Stimulated activated CD8-positive, alpha-beta memory T cell treated with anti-CD3 and anti-CD28 coated beads, Interleukin-2, amount 100 ng/mL, for 48 hours (primary cell): Measurements from ENCODE around the gene SRGAP2C.
"Not testable (repeated sequence)": the region's sequence is repeated elsewhere in the genome, so short reads cannot be mapped to it uniquely, and the experiment has no call there.

Source experiments
- DNase-seq, 2 donors: peaks; one replicate each; pipeline ENCODE4 v3.0.0-alpha.2; 2020; ENCODE audit warnings: low read depth in 2 of 2

Gene SRGAP2C

GRCh38 chr1:121184290-121185127, at the start of gene SRGAP2C, which contains the start of gene FAM72B:
SRGAP2C (plus strand) TSS chr1:121184975; CDS start chr1:121187447, 2,472 bp downstream.
FAM72B (minus strand) TSS chr1:121184340; CDS start chr1:121183489, 851 bp downstream.
- peak; percentile 67 to 76 for DNase-seq

- DNase-seq = not testable (repeated sequence)
Observed at GRCh38 chr1:121140393-121140792, 44.4 kb upstream of the SRGAP2C start.

DNA sequence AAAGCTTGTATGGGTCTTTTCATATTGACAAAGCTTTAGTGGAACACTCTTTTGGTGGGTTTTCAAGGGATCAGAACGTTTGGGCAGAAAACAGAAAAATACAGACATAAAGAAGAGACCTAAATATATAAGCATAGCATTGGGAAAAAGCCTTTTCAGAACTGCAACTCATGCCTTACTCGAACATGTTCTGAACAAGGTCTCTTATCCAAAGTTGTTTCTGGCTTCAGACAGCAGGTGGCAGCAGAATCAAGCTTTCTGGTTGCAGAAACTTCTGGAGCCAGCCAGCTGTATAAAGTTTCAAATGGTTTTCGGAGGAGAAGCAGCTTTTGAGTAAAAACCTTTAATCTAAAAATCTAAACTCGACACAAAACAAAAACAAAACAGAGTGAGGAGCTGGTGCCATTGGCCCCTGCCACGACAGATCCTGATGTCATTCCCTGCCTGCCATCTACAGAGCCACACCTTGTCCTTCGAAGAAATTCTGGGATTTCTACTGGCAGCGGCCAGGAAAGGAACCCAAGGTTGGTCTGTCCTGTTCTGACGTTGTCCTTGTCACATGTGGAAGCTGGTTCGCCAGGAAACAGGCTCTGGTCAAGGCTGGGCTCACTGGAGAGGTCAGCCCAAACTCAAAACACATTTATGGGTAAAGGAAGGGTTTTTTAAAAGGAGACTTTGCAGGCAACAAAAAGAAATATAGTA, 36.1 kb upstream of the SRGAP2C start:
- not testable (repeated sequence) for DNase-seq

- not testable (repeated sequence) for DNase-seq
Observed at GRCh38 chr1:121151294-121151693, 33.5 kb upstream of the SRGAP2C start.

GRCh38 chr1:121152788-121153187, 32.0 kb upstream of the SRGAP2C start:
- DNase-seq = not testable (repeated sequence)

- not testable (repeated sequence) for DNase-seq
Observed at GRCh38 chr1:121154811-121155210, 30.0 kb upstream of the SRGAP2C start.

GRCh38 chr1:121155671-121156358, 29.0 kb upstream of the SRGAP2C start:
- DNase-seq = not testable (repeated sequence)

DNA sequence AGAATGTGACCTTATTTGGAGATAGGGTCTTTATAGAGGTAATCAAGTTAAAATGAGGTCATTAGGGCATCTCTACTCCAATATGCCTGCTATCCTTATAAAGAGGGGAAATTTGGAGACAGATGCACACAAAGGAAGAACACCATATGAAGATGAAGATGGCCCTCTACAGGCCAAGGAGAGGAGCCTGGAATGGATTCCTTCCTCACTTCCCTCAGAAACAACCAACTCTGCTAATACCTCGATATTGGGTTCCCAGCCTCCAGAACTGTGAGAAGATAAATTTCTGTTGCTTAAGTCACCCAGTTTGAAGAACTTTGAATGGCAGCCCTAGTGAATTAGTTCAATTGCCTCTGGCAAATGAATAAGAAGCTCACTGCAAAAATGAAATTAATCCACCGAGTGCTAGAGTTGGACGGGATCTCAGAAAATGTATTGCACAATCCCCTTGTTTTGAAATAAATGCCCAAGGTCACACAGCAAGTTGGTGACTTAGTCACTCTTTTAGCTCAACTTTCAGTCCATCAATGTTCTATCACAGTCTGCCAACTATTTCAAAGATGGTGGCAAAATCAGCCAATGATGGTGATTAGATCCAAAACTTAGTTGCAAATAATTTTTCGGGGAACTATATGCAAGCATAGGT, 27.7 kb upstream of the SRGAP2C start:
- DNase-seq = not testable (repeated sequence)

GRCh38 chr1:121157609-121158008, 27.2 kb upstream of the SRGAP2C start:
- DNase-seq = not testable (repeated sequence)

- DNase-seq = not testable (repeated sequence)
Observed at GRCh38 chr1:121160118-121160517, 24.7 kb upstream of the SRGAP2C start.

GRCh38 chr1:121161199-121161901, 23.4 kb upstream of the SRGAP2C start:
- not testable (repeated sequence) for DNase-seq

GRCh38 chr1:121163850-121164757, 20.7 kb upstream of the SRGAP2C start:
- DNase-seq = not testable (repeated sequence)

GRCh38 chr1:121165296-121165695, 19.5 kb upstream of the SRGAP2C start:
- not testable (repeated sequence) for DNase-seq

DNA sequence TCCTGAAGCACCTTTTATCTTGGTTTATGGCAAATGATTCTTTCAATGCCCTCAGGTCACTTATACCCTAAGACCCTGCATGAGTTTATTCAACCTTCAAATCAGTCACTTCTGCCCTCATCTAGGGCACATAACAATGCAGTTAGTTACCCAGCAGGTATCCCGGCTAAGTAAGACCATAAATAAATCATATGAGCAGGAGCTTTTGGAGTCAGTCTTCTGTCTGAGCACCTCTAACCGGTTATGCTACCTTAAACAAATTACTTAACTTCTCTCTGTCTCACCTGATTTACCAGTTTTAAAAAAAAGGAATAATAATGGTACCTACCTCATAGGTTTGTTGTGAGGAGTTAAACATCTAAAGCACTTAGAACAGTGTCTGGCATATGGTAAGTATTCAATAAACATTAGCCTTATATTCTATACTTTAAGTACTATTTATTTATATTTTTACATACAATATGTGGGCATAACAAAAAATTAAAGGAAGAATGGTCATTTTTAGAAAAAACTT, 17.5 kb upstream of the SRGAP2C start:
- DNase-seq = not testable (repeated sequence)

DNA sequence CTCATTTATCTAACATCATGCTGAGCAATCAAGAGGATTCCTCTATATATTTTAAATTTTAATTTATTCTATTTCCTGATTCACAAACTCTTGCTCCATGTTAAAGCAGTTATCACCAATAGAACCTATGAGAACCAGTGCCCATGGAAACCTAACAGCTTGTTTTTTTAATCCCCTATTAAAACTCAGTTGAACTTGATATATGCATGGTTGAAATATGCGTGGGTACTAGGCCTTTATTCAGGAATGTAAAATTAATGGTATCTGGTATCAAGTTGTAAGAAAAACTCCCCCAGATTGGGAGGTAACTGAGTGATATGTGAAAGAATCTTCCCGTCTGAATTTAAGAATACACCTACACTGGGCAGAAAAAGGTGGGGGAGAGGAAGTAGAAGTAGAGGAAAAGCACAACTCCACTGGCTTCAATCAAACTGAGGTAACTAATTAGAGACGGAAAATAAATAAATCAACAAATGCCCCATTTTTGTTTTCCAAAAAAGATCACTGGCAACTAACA, 16.6 kb upstream of the SRGAP2C start:
- not testable (repeated sequence) for DNase-seq

DNA sequence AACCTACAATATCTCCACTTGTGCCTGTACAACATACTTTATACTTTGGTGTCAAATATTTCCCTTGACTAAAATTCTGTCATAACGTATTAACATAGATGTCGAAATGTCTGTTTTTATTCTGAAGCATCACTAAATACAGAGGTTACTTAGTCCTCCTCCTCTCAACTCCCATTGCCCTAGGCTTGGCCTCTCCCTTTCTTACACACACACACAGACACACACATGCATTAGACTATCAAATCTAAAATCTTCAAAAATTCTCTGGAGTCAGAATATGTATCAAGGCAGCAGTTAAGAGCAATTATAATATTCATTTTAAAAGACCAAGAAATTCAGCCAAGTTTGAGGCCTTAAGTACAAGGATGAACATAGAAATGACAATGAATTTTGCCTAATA, 8.1 kb upstream of the SRGAP2C start:
- DNase-seq = not testable (repeated sequence)

GRCh38 chr1:121178197-121178596, 6.6 kb upstream of the SRGAP2C start:
- DNase-seq = not testable (repeated sequence)

GRCh38 chr1:121183867-121184266, 908 bp upstream of the SRGAP2C start:
- DNase-seq = not testable (repeated sequence)

DNA sequence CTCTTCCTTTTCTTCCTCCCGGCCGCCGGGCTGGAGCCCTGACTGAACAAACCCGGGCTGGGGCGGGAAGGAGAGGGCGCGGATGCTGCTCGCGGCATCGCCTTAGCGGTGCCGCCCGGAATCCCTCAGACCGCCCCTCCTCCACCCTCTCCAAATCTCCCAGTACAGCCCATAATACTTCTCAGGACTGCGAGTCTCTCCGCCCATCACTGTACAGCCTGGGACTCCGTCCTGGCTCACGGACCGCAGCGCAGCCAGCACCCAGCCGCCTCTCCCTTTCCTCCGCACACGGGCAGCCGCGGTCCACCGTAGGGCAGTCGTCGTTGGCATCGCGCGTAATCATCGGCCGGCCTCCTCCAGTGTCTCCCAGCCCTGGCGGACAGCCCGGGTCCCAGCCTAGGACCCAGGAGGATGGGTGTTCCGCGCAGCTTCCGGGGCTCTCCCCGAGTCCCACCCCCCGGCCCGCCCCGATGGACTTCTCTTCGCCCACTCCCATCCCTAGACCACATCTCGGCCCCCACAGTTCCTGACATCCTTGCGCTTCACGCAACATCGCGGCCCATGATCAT, 449 bp downstream of the SRGAP2C start:
- not testable (repeated sequence) for DNase-seq
